ENCODE measurements around the gene SEMA4A. TPM values are rescaled to one million over a fixed set of nuclear protein-coding genes. Genes with fewer than 3 reads are reported as not detected.
"Not testable (repeated sequence)": the region's sequence is repeated elsewhere in the genome, so short reads cannot be mapped to it uniquely, and the experiment has no call there.

The SEMA4A gene
- total RNA-seq, 1 donor from 2014 or later, result 30.7 TPM

GRCh38 chr1:156122519-156123355, 30.6 kb upstream of the SEMA4A start:
- H3K4me1 ChIP-seq, result peaks cover 99% of the 10 kb centered on the region
- H3K27me3 ChIP-seq, result no peaks in the 10 kb centered on the region
- H3K4me3 ChIP-seq, result peak overlapping the region; percentile 39
- DNase-seq (peak; percentile 84), ATAC-seq (peak; percentile 1)
- H3K27ac ChIP-seq, result peak overlapping the region; percentile 95
- no peak for TF ChIP-seq CTCF (IDR thresholded peaks at IDR 0.05)
- intact Hi-C loops (cut with DNase I), result no loop called here
- H3K36me3 ChIP-seq, result no peaks in the 10 kb centered on the region
- H3K9me3 ChIP-seq, result no peaks in the 10 kb centered on the region

GRCh38 chr1:156123356-156124196, 29.8 kb upstream of the SEMA4A start:
- peak; percentile 97 for DNase-seq

GRCh38 chr1:156124557-156125483, 28.6 kb upstream of the SEMA4A start:
- ATAC-seq (peak; percentile 55), DNase-seq (peak; percentile 80)
- Histone ChIP-seq H3K9me3 (no peaks in the 10 kb centered on the region), H3K4me3 (no peak overlapping the region), H3K27me3 (no peaks in the 10 kb centered on the region), H3K27ac (peak overlapping the region; percentile 95), H3K36me3 (no peaks in the 10 kb centered on the region), H3K4me1 (peaks cover 99% of the 10 kb centered on the region)
- intact Hi-C loops (cut with DNase I), result no loop called here
- TF ChIP-seq CTCF (IDR thresholded peaks at IDR 0.05), result no peak

More at GRCh38 chr1:156123356-156124196, 29.8 kb upstream of the SEMA4A start:
- no peaks in the 10 kb centered on the region for H3K27me3 ChIP-seq
- H3K4me3 ChIP-seq, result peak overlapping the region; percentile 39
- TF ChIP-seq CTCF (IDR thresholded peaks at IDR 0.05), result peak; percentile 16
- H3K36me3 ChIP-seq, result no peaks in the 10 kb centered on the region
- ATAC-seq, result peak; percentile 76
- H3K27ac ChIP-seq, result peak overlapping the region; percentile 95
- intact Hi-C loops (cut with DNase I), result no loop called here
- H3K4me1 ChIP-seq, result peaks cover 99% of the 10 kb centered on the region
- no peaks in the 10 kb centered on the region for H3K9me3 ChIP-seq

- intact Hi-C loops (cut with DNase I); DNase-seq; H3K9me3 ChIP-seq; H3K36me3 ChIP-seq; ATAC-seq; H3K4me3 ChIP-seq; H3K27me3 ChIP-seq: not testable (repeated sequence)
- Histone ChIP-seq H3K27ac (peak overlapping the region; percentile 95), H3K4me1 (peaks cover 99% of the 10 kb centered on the region)
These were observed 27.8 kb upstream of the SEMA4A start for GRCh38 chr1:156125544-156125943.

GRCh38 chr1:156126043-156126629, 27.2 kb upstream of the SEMA4A start:
- DNase-seq, result peak; percentile 92
- TF ChIP-seq CTCF (IDR thresholded peaks at IDR 0.05), result peak; percentile 47
- Histone ChIP-seq H3K36me3 (peaks cover 8% of the 10 kb centered on the region), H3K4me1 (peaks cover 99% of the 10 kb centered on the region), H3K27ac (peak overlapping the region; percentile 95), H3K27me3 (no peaks in the 10 kb centered on the region), H3K4me3 (no peak overlapping the region), H3K9me3 (no peaks in the 10 kb centered on the region)
- intact Hi-C loops (cut with DNase I), result no loop called here
- peak; percentile 62 for ATAC-seq
